Suprapubic skin (tissue), 4 donors: ENCODE data around the gene INS. TPM values are rescaled to one million over a fixed set of nuclear protein-coding genes. Genes with fewer than 3 reads are reported as not detected.

Experiments
- DNase-seq, 2 donors: peaks; one replicate each; pipeline ENCODE4 v3.0.0-alpha.2; 2019; ENCODE audit warnings: low spot score in 2 of 2
- H3K27ac ChIP-seq: fragments of 200-600 bp; sonication (generic); one replicate; pipeline ENCODE4 v1.5.1; 2019
- H3K27me3 ChIP-seq: fragments of 200-600 bp; sonication (generic); one replicate; pipeline ENCODE4 v1.5.1; 2019
- H3K36me3 ChIP-seq: fragments of 200-600 bp; sonication (generic); one replicate; pipeline ENCODE4 v1.5.1; 2019
- H3K4me1 ChIP-seq: fragments of 200-600 bp; sonication (generic); one replicate; pipeline ENCODE4 v1.5.1; 2019
- H3K4me3 ChIP-seq: fragments of 200-600 bp; sonication (generic); one replicate; pipeline ENCODE4 v1.5.1; 2019; ENCODE audit warnings: mild to moderate bottlenecking
- H3K9me3 ChIP-seq: fragments of 200-600 bp; sonication (generic); one replicate; pipeline ENCODE4 v1.5.1; 2019
- CTCF ChIP-seq, 2 donors: fragments of 200-600 bp in 1 of 2; fragments of 450-650 bp in 1 of 2; sonication (generic) in 1 of 2; IDR thresholded peaks; one replicate each; pipeline ENCODE4 v1.5.1; 2016 to 2019; ENCODE audit warnings: antibody characterized with exemption in 2 of 2, mild to moderate bottlenecking in 1 of 2, moderate library complexity in 1 of 2
- EP300 ChIP-seq: sonication (generic); formaldehyde crosslinking; IDR thresholded peaks from one replicate; pipeline ENCODE4 v1.6.1; 2017; ENCODE audit warnings: antibody characterized with exemption
- POLR2A ChIP-seq, 2 donors: fragments of 450-650 bp; IDR thresholded peaks; one replicate each; pipeline ENCODE4 v1.6.1; 2017; ENCODE audit warnings: antibody characterized with exemption in 2 of 2, mild to moderate bottlenecking in 2 of 2, moderate library complexity in 2 of 2
- POLR2AphosphoS5 ChIP-seq, 3 donors: sonication (generic); formaldehyde crosslinking; IDR thresholded peaks; one replicate each; pipeline ENCODE4 v1.6.1; 2017; ENCODE audit warnings: antibody characterized with exemption in 3 of 3
- WGBS: methylation state at CpG from one replicate; pipeline ENCODE4 v1.1.5; 2018; 5-methylcytosine and 5-hydroxymethylcytosine counted together
- total RNA-seq, 4 donors: library from RNA; depleted of rRNA; stranded (reverse); fragments of >200 nt; gene quantifications; one replicate each; pipeline ENCODE4 v1.1.0, GENCODE V29; 2016

INS gene
- total RNA-seq, 4 donors from 2014 or later, result not detected

GRCh38 chr11:2142300-2142759 lies 18.7 kb downstream of the INS start:
- Histone ChIP-seq H3K27me3 (peaks cover 100% of the 10 kb centered on the region), H3K36me3 (no peaks in the 10 kb centered on the region), H3K27ac (no peak overlapping the region), H3K4me1 (peaks cover 48% of the 10 kb centered on the region), H3K4me3 (no peak overlapping the region), H3K9me3 (no peaks in the 10 kb centered on the region)
- no peak for DNase-seq
- TF ChIP-seq POLR2AphosphoS5 (IDR thresholded peaks at IDR 0.05), result no peak
- TF ChIP-seq CTCF (IDR thresholded peaks at IDR 0.05), result no peak
- TF ChIP-seq POLR2A (IDR thresholded peaks at IDR 0.05), result no peak
- no peak for TF ChIP-seq EP300
- WGBS, result 11% methylated on average over 5 of the region's 5 CpGs

GRCh38 chr11:2140411-2141400 lies 20.3 kb downstream of the INS start:
- H3K27ac ChIP-seq, result no peak overlapping the region
- no peak for DNase-seq
- no peaks in the 10 kb centered on the region for H3K9me3 ChIP-seq
- peaks cover 100% of the 10 kb centered on the region for H3K27me3 ChIP-seq
- TF ChIP-seq EP300 (no peak), POLR2A (IDR thresholded peaks at IDR 0.05) (no peak), CTCF (IDR thresholded peaks at IDR 0.05) (no peak), POLR2AphosphoS5 (IDR thresholded peaks at IDR 0.05) (no peak)
- H3K4me3 ChIP-seq, result peak overlapping the region; percentile 32
- H3K36me3 ChIP-seq, result no peaks in the 10 kb centered on the region
- 8% methylated on average over 28 of the region's 102 CpGs for WGBS
- peaks cover 55% of the 10 kb centered on the region for H3K4me1 ChIP-seq

- TF ChIP-seq CTCF (IDR thresholded peaks at IDR 0.05) (no peak), EP300 (no peak), POLR2A (IDR thresholded peaks at IDR 0.05) (no peak)
- 2% methylated on average over 11 of the region's 57 CpGs for WGBS
- no peaks in the 10 kb centered on the region for H3K9me3 ChIP-seq
- H3K4me3 ChIP-seq, result peak overlapping the region; percentile 32
- no peak overlapping the region for H3K27ac ChIP-seq
- H3K27me3 ChIP-seq, result peaks cover 100% of the 10 kb centered on the region
- H3K36me3 ChIP-seq, result no peaks in the 10 kb centered on the region
- H3K4me1 ChIP-seq, result peaks cover 55% of the 10 kb centered on the region
- DNase-seq, result no peak
These were observed 21.2 kb downstream of the INS start for GRCh38 chr11:2139621-2140337.

- no peaks in the 10 kb centered on the region for H3K9me3 ChIP-seq
- no peaks in the 10 kb centered on the region for H3K36me3 ChIP-seq
- H3K4me1 ChIP-seq, result peaks cover 50% of the 10 kb centered on the region
- WGBS, result no CpG with 5 or more reads among the region's 62 CpGs
- no peak for DNase-seq
- H3K27ac ChIP-seq, result no peak within 1 kb of the TSS
- peak within 1 kb of the TSS; percentile 46 for H3K4me3 ChIP-seq
- no peak for TF ChIP-seq POLR2AphosphoS5 (IDR thresholded peaks at IDR 0.05)
- no peak for TF ChIP-seq POLR2A (IDR thresholded peaks at IDR 0.05)
- no peak for TF ChIP-seq CTCF (IDR thresholded peaks at IDR 0.05)
- no peak for TF ChIP-seq EP300
- H3K27me3 ChIP-seq, result peaks cover 100% of the 10 kb centered on the region
These were observed 21.9 kb downstream of the INS start, which contains the start of gene IGF2 for GRCh38 chr11:2139123-2139521. Gene IGF2 (minus strand): TSS chr11:2139389. CDS start chr11:2135523, 3,866 bp downstream.
